Measurements from ENCODE around the gene EXD2.

DNA sequence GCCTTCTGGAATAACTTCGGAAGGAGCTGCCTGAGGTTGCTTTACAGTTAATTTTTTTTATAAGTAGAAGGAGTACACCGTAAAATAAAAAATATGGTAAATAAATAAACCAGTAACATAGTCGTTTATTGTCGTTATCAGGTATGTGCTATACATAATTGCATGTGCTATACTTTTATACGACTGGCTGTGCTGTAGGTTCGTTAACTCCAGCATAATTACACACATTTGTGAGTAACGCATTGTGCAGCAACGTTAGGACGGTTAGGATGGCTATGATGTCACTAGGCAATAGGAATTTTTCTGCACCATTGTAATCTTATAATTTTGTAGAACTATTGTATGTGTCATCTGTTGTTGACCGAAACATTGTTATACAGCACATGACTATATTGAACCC, 8.5 kb downstream of the EXD2 start:
- TF ChIP-seq, protein P1, sequence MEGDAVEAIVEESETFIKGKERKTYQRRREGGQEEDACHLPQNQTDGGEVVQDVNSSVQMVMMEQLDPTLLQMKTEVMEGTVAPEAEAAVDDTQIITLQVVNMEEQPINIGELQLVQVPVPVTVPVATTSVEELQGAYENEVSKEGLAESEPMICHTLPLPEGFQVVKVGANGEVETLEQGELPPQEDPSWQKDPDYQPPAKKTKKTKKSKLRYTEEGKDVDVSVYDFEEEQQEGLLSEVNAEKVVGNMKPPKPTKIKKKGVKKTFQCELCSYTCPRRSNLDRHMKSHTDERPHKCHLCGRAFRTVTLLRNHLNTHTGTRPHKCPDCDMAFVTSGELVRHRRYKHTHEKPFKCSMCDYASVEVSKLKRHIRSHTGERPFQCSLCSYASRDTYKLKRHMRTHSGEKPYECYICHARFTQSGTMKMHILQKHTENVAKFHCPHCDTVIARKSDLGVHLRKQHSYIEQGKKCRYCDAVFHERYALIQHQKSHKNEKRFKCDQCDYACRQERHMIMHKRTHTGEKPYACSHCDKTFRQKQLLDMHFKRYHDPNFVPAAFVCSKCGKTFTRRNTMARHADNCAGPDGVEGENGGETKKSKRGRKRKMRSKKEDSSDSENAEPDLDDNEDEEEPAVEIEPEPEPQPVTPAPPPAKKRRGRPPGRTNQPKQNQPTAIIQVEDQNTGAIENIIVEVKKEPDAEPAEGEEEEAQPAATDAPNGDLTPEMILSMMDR (conservative IDR thresholded peaks at IDR 0.05) = no peak
- TF ChIP-seq ZFX (IDR thresholded peaks at IDR 0.05) = no peak
